K562 (cell line): ENCODE measurements around the gene AHCYL1. TPM values are rescaled to one million over a fixed set of nuclear protein-coding genes. Genes with fewer than 3 reads are reported as not detected.

Experiments
- HIVEP1 ChIP-seq: fragments of 250-450 bp; sonication (Bioruptor Pico); IDR thresholded peaks from 2 replicates; pipeline ENCODE4 v1.4.0; 2020; ENCODE audit warnings: mild to moderate bottlenecking
- MTF1 ChIP-seq: fragments of 250-450 bp; sonication (Bioruptor Pico); IDR thresholded peaks from 2 replicates; pipeline ENCODE4 v1.9.0; 2021; ENCODE audit warnings: moderate library complexity, mild to moderate bottlenecking, inconsistent platforms, borderline replicate concordance
- RBM22 ChIP-seq: fragments of 200-400 bp; formaldehyde crosslinking; IDR thresholded peaks from 2 replicates; pipeline ENCODE4 v1.6.1; 2018; ENCODE audit warnings: low read length, low read depth; ENCODE audit not compliant: poor library complexity, severe bottlenecking
- SMC3 ChIP-seq: conservative IDR thresholded peaks from 2 replicates; pipeline ENCODE4 v1.6.1; 2011; ENCODE audit warnings: low read depth, low read length, improper control_type of control experiment; ENCODE audit not compliant: insufficient read depth
- TFAP4 ChIP-seq: sonication (generic); formaldehyde crosslinking; IDR thresholded peaks from 2 replicates; pipeline ENCODE4 v1.8.0; 2022; ENCODE audit warnings: missing genetic modification reagents, mild to moderate bottlenecking, moderate library complexity, borderline replicate concordance
- ZBTB1 ChIP-seq: sonication (generic); formaldehyde crosslinking; IDR thresholded peaks from 2 replicates; pipeline ENCODE4 v1.8.1; 2023; ENCODE audit warnings: missing genetic modification reagents, low read depth, mild to moderate bottlenecking, borderline replicate concordance
- ZSCAN32 ChIP-seq: fragments of 450-650 bp; formaldehyde crosslinking; IDR thresholded peaks from 2 replicates; pipeline ENCODE4 v1.4.0; 2020; ENCODE audit warnings: mild to moderate bottlenecking, moderate library complexity
- polyA plus RNA-seq, 8 experiments: library from polyadenylated mRNA; depleted of rRNA in 4 of 8; stranded (reverse) in 5 of 8; unstranded in 3 of 8; fragments of >200 nt; fragmentation: Nextera tagmentation in 2 of 8; fragmentation: Illumina TruSeq in 1 of 8; extraction: Ambion mirVana in 2 of 8; extraction: Trizol in 1 of 8; gene quantifications; 2 replicates each; pipeline versions ENCODE4 v1.2.1 to v1.2.3, GENCODE V29; 2011 to 2014; ENCODE audit warnings: inconsistent platforms in 1 of 8, missing spikeins in 1 of 8
- total RNA-seq, 7 experiments: library from RNA; depleted of rRNA in 6 of 7; stranded (reverse); fragments of >200 nt in 6 of 7; fragmentation: Illumina TruSeq in 2 of 7; extraction: Trizol in 2 of 7; gene quantifications; 2 replicates each; pipeline versions ENCODE4 v1.2.1 to v1.2.3, GENCODE V29; 2011 to 2021; ENCODE audit warnings: low replicate concordance in 1 of 7
- TF ChIP-seq, protein P1 (sequence below): fragments of 450-650 bp; IDR thresholded peaks from 2 replicates; pipeline ENCODE4 v1.6.1; 2017; ENCODE audit warnings: antibody characterized with exemption, mild to moderate bottlenecking
- TF ChIP-seq, protein P2 (sequence below), 2 experiments: fragments of 450-650 bp; formaldehyde crosslinking in 1 of 2; IDR thresholded peaks; 2 replicates each; pipeline versions ENCODE4 v1.4.0 to v1.6.1; 2014 to 2020; ENCODE audit warnings: mild to moderate bottlenecking in 2 of 2, borderline replicate concordance in 1 of 2, low read depth in 1 of 2
- TF ChIP-seq, protein P3 (sequence below): sonication (generic); formaldehyde crosslinking; IDR thresholded peaks from 2 replicates; pipeline ENCODE4 v1.8.0; 2022; ENCODE audit warnings: mild to moderate bottlenecking, missing genetic modification reagents, borderline replicate concordance

AHCYL1 gene
- total and polyA plus RNA-seq, 9 of the 15 experiments (the other 6 are each of a cell fraction or from before 2014, with no cell fraction given): 27.3 to 118 (median 44.5) TPM

DNA sequence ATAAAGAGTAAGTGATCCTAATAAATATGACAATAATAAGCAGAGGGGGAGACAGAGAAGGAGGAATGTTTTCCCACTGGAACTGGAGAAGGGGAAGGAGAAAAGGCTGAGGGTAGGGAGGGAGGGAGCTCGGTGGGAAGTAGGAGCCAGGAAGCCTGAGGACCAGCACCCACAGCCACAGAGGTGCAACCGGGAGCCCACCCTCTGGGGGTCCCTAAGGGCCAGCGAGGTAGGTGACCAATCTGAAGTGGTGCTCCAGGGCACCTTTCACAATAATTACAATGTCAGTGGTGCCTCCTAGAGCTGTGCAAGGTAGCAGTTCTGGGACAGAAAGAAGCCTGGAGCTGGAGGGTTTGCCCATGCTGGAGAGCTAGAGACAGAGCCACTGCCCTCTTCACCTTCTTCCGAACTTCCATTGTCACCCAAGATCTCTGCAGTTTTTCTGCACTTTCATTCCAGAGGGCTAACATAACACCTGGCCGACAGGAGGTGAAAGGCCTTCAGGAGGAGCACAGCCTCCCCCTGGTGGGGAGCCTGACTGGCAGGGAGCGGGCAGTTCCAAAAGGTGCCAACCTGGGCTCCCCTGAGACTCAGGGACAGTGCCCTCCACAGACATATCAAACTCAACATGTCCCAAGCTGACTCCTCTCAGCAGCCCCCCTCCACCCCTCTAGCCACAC lies 4.1 kb upstream of the AHCYL1 start (continued):
- TF ChIP-seq, protein P1, sequence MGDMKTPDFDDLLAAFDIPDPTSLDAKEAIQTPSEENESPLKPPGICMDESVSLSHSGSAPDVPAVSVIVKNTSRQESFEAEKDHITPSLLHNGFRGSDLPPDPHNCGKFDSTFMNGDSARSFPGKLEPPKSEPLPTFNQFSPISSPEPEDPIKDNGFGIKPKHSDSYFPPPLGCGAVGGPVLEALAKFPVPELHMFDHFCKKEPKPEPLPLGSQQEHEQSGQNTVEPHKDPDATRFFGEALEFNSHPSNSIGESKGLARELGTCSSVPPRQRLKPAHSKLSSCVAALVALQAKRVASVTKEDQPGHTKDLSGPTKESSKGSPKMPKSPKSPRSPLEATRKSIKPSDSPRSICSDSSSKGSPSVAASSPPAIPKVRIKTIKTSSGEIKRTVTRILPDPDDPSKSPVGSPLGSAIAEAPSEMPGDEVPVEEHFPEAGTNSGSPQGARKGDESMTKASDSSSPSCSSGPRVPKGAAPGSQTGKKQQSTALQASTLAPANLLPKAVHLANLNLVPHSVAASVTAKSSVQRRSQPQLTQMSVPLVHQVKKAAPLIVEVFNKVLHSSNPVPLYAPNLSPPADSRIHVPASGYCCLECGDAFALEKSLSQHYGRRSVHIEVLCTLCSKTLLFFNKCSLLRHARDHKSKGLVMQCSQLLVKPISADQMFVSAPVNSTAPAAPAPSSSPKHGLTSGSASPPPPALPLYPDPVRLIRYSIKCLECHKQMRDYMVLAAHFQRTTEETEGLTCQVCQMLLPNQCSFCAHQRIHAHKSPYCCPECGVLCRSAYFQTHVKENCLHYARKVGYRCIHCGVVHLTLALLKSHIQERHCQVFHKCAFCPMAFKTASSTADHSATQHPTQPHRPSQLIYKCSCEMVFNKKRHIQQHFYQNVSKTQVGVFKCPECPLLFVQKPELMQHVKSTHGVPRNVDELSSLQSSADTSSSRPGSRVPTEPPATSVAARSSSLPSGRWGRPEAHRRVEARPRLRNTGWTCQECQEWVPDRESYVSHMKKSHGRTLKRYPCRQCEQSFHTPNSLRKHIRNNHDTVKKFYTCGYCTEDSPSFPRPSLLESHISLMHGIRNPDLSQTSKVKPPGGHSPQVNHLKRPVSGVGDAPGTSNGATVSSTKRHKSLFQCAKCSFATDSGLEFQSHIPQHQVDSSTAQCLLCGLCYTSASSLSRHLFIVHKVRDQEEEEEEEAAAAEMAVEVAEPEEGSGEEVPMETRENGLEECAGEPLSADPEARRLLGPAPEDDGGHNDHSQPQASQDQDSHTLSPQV: peak; percentile 85; the same call in 1 of the 2 replicates
- TF ChIP-seq ZBTB1 (CRISPR knock-in tag) (no peak), SMC3 (peak; percentile 57), MTF1 (no peak), RBM22 (no peak), HIVEP1 (CRISPR knock-in tag) (no peak), TFAP4 (CRISPR knock-in tag) (no peak), ZSCAN32 (no peak)
- TF ChIP-seq, protein P2, sequence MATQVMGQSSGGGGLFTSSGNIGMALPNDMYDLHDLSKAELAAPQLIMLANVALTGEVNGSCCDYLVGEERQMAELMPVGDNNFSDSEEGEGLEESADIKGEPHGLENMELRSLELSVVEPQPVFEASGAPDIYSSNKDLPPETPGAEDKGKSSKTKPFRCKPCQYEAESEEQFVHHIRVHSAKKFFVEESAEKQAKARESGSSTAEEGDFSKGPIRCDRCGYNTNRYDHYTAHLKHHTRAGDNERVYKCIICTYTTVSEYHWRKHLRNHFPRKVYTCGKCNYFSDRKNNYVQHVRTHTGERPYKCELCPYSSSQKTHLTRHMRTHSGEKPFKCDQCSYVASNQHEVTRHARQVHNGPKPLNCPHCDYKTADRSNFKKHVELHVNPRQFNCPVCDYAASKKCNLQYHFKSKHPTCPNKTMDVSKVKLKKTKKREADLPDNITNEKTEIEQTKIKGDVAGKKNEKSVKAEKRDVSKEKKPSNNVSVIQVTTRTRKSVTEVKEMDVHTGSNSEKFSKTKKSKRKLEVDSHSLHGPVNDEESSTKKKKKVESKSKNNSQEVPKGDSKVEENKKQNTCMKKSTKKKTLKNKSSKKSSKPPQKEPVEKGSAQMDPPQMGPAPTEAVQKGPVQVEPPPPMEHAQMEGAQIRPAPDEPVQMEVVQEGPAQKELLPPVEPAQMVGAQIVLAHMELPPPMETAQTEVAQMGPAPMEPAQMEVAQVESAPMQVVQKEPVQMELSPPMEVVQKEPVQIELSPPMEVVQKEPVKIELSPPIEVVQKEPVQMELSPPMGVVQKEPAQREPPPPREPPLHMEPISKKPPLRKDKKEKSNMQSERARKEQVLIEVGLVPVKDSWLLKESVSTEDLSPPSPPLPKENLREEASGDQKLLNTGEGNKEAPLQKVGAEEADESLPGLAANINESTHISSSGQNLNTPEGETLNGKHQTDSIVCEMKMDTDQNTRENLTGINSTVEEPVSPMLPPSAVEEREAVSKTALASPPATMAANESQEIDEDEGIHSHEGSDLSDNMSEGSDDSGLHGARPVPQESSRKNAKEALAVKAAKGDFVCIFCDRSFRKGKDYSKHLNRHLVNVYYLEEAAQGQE (IDR thresholded peaks at IDR 0.05; ENCODE audit: borderline replicate concordance): peak; percentile 89
- TF ChIP-seq, protein P2 (CRISPR knock-in tag; IDR thresholded peaks at IDR 0.05; ENCODE audit: low read depth): no peak
- TF ChIP-seq, protein P3, sequence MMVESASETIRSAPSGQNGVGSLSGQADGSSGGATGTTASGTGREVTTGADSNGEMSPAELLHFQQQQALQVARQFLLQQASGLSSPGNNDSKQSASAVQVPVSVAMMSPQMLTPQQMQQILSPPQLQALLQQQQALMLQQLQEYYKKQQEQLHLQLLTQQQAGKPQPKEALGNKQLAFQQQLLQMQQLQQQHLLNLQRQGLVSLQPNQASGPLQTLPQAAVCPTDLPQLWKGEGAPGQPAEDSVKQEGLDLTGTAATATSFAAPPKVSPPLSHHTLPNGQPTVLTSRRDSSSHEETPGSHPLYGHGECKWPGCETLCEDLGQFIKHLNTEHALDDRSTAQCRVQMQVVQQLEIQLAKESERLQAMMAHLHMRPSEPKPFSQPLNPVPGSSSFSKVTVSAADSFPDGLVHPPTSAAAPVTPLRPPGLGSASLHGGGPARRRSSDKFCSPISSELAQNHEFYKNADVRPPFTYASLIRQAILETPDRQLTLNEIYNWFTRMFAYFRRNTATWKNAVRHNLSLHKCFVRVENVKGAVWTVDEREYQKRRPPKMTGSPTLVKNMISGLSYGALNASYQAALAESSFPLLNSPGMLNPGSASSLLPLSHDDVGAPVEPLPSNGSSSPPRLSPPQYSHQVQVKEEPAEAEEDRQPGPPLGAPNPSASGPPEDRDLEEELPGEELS (CRISPR knock-in tag): no peak
